Activated T-helper 2 cell treated with anti-CD3 and anti-CD28 coated beads, Interferon-gamma antibody, Interleukin-2, Interleukin-4, amounts not matched to agents 10 μg/mL and 5 μg/mL and 100 μg/mL, durations not matched to agents 14 hours and 24 hours and 36 hours (primary cell): ENCODE measurements around the gene MMP24. TPM values are rescaled to one million over a fixed set of nuclear protein-coding genes. Genes with fewer than 3 reads are reported as not detected.

Experiments used
- DNase-seq: peaks from one replicate; pipeline ENCODE4 v3.0.0; 2021; ENCODE audit warnings: low spot score
- H3K27ac Mint-ChIP-seq: one replicate; pipeline ENCODE4 v1.8.0; 2021; ENCODE audit warnings: mixed read lengths
- H3K27me3 Mint-ChIP-seq: one replicate; pipeline ENCODE4 v1.8.0; 2021; ENCODE audit warnings: low read depth, mixed read lengths
- H3K36me3 Mint-ChIP-seq: one replicate; pipeline ENCODE4 v1.8.0; 2021; ENCODE audit warnings: low read depth, mixed read lengths
- H3K4me1 Mint-ChIP-seq: one replicate; pipeline ENCODE4 v1.8.0; 2021; ENCODE audit warnings: low read depth, mixed read lengths
- H3K4me3 Mint-ChIP-seq: one replicate; pipeline ENCODE4 v1.8.0; 2021; ENCODE audit warnings: low read depth, mild to moderate bottlenecking, moderate library complexity, mixed read lengths
- H3K9me3 Mint-ChIP-seq: one replicate; pipeline ENCODE4 v1.8.0; 2021; ENCODE audit warnings: mixed read lengths
- intact Hi-C: fragments of 100-400 bp; cut with micrococcal nuclease; formaldehyde crosslinking; loops from one replicate; pipeline ENCODE4 v1.15.1; 2023
- total RNA-seq: library from RNA; stranded (reverse); gene quantifications from 2 replicates; pipeline ENCODE4 v1.2.3, GENCODE V29; 2022

The MMP24 gene
- total RNA-seq, 1 donor from 2014 or later, result not detected

DNA sequence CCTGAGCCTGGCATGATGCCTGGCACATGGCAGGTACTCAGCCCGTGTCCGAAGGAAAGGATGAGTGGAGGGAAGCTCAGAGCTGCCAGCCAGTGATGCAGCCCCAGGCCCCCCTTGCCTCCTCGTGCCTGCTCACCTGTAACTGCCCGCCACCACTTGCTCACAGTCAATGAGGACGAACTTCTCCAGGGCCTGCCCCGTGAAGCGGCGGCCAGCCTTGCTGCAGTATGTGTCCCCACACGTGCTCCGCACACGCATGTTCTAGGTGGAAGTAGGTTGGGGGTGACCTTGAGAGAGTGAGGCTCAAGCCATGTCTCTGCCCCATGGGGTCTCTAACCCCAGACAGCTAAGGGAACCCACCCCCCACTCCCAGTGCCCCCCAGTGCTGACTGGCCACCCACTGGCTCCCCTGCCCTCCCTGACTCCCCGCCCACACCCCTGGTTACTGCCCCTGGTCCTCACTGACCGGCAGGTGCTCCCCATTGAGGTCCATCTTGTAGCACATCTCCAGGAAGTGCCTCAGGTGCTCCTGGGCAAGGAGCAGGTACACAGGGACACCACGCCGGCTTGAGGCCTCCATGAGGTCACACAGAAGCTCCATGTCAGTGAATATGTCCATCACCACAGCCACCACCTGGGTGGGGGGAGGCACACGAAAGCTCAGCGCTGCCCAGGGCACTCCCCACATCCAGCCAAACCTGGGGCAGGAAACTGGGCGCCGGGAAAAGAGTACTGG lies 62.0 kb downstream of the MMP24 start:
- Mint-ChIP-seq H3K27ac (no peak overlapping the region), H3K4me1 (peaks cover 14% of the 10 kb centered on the region), H3K27me3 (no peaks in the 10 kb centered on the region), H3K4me3 (no peak overlapping the region), H3K9me3 (no peaks in the 10 kb centered on the region), H3K36me3 (peaks cover 11% of the 10 kb centered on the region)
- intact Hi-C loops, result no loop called here
- DNase-seq, result no peak

DNA sequence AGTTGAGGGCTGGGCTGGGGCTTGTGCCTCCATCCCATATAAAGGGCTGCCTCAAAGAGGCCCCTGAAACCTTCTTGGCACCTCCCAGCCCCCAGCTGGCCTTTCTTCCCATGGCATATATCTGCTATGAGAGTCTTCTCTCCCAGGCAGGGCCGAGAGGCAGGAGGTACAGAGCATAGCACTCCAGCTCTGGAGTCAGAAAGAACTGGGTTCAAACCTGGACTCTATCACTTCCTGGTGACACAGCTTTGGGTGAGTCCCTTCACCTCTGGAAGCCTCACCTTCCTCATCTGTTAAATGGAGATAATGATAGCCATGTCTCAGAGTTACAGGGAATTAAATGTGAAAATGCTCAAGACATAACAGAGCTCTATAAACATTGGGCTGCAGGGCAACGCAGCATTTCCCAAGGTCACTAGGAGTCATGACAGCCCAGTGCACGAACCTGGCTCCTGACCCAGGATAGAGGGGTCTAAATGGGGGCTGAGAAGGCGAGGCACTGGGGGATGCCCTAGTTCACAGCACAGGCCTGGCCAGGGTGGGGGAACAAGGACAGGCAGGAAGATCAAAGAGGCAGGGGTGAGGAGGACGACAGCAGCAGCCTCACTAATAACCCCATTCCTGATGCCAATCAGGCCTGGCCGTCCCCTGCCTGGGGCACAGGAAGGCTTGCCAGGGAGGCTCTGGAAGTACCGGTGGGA lies 63.8 kb downstream of the MMP24 start:
- H3K4me3 Mint-ChIP-seq, result no peak overlapping the region

DNA sequence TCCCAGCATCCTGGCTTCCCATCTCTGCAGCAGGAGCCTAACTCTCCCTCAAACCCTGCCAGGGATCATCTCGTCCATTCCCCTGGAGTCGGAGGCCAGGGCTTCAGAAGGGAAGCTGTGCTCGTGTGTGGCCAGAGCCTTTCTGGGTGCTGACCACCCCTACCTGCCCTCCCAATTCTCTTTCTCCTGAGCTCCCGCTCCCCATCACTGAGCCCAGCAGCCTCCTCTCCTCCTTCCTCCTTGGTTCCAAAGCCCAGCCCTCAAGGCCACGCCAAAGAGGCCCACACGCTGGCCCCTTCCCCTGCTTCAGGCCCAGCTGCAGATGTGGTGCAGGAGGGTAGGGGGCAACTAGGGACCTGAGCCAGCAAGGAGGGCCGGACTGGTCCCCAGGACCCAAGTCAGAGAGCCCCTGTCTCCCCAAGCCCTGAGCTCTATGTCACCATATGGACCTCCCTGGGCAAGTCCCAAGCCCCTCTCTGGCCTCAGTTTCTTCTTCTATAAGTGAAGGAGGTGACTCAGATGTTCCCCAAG lies 64.5 kb downstream of the MMP24 start:
- Mint-ChIP-seq H3K27ac (no peak overlapping the region), H3K27me3 (no peaks in the 10 kb centered on the region), H3K4me1 (peaks cover 2% of the 10 kb centered on the region), H3K36me3 (no peaks in the 10 kb centered on the region), H3K4me3 (no peak overlapping the region), H3K9me3 (no peaks in the 10 kb centered on the region)
- DNase-seq, result no peak
- intact Hi-C loops, result no loop called here

More for the DNA sequence above, 63.8 kb downstream of the MMP24 start:
- Mint-ChIP-seq H3K36me3 (no peaks in the 10 kb centered on the region), H3K27ac (no peak overlapping the region), H3K4me1 (peaks cover 7% of the 10 kb centered on the region), H3K27me3 (no peaks in the 10 kb centered on the region), H3K9me3 (no peaks in the 10 kb centered on the region)
- DNase-seq, result no peak
- intact Hi-C loops, result no loop called here

DNA sequence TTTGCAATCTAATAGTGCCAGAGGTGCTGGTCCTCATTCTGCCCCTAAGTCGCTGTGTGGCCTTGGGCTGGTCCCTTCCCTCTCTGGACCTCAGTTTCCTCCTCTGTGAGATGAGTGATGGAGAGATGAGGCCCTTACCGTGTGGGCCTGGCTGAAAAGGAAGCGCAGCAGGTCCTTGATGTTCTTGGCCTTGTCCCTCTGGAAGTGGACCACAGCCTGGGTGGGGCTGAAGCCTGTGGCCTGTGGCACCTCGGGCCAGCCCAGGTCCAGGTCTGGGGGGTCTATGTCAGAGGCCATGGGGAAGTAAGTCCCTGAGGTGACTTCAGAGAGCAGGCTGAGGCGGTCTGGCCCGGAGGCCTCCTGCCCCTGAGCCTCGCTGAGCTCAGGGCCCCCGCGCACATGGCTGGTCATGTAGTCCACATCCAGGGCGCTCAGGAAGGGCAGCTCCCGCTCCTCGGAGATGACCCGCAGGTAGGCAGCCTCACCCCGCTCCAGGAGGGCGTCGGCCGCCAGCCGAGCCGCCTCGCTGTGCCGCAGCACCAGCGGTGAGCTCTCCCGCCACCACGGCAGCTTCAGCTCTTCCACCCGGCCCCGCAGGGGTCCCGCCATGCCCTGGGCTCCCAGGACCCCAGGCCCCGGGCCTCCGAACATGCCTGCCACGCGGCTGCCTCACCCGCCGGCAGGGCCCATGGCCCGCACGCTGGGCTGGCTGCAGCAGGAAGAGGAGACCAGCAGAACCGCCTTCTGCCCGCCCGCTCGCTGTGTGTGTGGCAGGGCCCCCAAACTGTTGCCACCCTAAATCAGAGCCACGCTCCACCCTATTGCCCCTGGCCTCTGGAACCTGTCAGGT lies 65.4 kb downstream of the MMP24 start, which contains the start of gene FAM83C:
FAM83C (minus strand) TSS at position 772 of the 850 bp plus-strand sequence; CDS start at position 651, 121 bp downstream.
- H3K9me3 Mint-ChIP-seq, result no peaks in the 10 kb centered on the region
- no peaks in the 10 kb centered on the region for H3K36me3 Mint-ChIP-seq
- no peaks in the 10 kb centered on the region for H3K4me1 Mint-ChIP-seq
- peak within 1 kb of the TSS; percentile 7 for H3K27ac Mint-ChIP-seq
- DNase-seq, result no peak
- intact Hi-C loops, result no loop called here
- H3K4me3 Mint-ChIP-seq, result no peak within 1 kb of the TSS
- H3K27me3 Mint-ChIP-seq, result no peaks in the 10 kb centered on the region

DNA sequence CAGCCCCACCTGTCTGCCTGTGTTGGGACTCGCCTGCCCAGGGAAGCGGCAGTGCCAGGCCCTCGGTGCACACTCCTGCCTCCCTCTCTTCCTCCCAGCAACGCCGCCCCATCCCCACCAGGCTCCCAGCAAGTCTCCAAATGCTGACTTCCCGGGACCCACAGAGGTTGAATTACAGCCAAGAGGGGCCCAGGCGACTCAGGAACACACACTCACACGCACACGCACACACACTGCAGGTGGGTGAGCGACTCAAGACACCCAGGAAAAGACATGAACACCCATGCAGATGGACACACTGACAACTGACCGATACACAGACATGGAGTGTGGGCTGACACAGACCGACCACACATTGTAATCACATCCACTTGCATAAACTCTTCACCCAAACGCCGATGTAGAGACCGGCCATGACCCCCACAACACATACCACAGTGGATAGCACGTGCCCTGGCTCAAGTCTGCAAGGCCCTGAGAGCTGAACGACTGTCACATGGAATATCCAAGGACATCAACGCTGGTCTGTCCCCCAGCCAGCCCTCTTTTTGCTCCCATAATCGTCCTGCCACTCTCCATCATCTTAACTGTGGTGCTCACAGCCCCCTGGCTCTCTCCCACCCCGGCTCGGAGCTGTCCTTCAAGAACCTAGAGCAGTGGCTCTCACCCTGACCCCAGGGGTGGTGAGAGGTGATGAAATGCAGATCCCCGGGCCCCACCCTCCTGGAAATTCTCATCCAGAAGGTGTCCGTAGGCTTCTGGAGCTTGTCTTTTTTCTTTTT lies 66.2 kb downstream of the MMP24 start:
- Mint-ChIP-seq H3K9me3 (no peaks in the 10 kb centered on the region), H3K27ac (no peak overlapping the region), H3K27me3 (no peaks in the 10 kb centered on the region), H3K36me3 (no peaks in the 10 kb centered on the region), H3K4me1 (no peaks in the 10 kb centered on the region), H3K4me3 (no peak overlapping the region)
- intact Hi-C loops, result no loop called here
- DNase-seq, result no peak

DNA sequence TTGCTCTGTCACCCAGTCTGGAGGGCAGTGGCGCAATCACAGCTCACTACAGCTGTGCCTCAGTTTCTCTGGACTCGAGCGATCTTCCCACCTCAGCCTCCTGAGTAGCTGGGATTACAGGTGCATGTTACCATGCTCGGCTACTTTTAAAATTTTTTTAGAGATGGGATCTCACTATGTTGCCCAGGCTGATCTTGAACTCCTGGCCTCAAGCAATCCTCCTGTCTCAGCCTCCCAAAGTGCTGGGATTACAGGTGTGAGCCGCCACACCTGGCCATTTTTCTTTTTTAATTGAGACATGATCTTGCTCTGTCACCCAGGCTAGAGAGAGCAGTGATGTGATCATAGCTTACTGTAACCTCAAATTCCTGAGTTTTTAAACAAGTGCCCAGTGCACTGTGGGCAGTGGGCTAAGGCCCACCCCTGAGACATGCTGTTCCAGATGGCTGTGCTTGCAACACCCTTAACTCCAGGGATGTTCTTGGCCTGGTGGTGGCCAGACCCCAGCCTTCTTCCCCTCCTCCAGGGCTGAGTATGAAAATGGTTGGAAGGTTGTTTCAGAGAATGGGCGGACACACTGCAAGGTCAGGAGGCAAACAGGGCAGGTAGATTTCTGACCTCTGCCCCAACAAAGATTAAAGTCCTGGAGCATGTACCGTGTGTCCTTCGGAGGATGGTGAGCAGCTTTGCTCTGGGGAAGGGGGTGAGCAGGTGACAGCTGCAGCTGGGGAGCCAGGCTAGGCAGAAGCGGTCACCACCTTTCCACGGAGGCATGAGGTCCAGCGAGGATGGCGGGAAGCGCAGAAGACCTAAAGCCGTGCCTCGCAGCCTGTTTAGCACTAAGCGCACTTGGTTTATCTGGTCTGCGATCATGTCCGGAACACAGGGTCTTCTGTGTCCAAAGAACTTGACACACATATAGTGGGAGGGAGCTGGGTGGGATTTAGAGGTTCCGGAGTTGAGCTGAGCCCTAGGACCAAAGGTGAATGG lies 67.1 kb downstream of the MMP24 start:
- intact Hi-C loops, result no loop called here
- DNase-seq, result no peak
- H3K36me3 Mint-ChIP-seq, result no peaks in the 10 kb centered on the region
- H3K27ac Mint-ChIP-seq, result no peak overlapping the region
- H3K4me1 Mint-ChIP-seq, result no peaks in the 10 kb centered on the region
- no peaks in the 10 kb centered on the region for H3K27me3 Mint-ChIP-seq
- no peak overlapping the region for H3K4me3 Mint-ChIP-seq
- H3K9me3 Mint-ChIP-seq, result no peaks in the 10 kb centered on the region

DNA sequence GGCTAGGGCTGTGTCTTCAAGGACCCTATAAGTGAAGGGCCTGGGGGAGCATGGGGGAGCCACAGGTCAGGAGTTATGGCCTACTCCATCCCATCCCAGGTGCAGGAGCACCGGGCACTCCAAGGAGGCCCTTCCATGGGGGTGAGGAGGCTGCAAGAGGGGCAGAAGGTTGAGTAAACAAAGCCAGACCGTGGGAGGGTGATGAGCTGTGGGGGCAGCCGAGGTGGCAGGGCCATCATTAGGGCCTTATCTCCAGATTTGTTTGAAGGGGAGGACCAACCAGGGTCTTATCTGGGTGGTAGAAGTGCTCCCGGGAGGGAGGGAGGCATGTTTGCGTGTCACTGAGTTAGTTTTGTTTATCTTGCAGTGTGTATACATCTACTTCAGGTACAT lies 67.8 kb downstream of the MMP24 start:
- intact Hi-C loops, result no loop called here
- no peaks in the 10 kb centered on the region for H3K9me3 Mint-ChIP-seq
- no peak for DNase-seq
- H3K27me3 Mint-ChIP-seq, result no peaks in the 10 kb centered on the region
- H3K27ac Mint-ChIP-seq, result no peak overlapping the region
- H3K4me1 Mint-ChIP-seq, result no peaks in the 10 kb centered on the region
- no peaks in the 10 kb centered on the region for H3K36me3 Mint-ChIP-seq
- no peak overlapping the region for H3K4me3 Mint-ChIP-seq

DNA sequence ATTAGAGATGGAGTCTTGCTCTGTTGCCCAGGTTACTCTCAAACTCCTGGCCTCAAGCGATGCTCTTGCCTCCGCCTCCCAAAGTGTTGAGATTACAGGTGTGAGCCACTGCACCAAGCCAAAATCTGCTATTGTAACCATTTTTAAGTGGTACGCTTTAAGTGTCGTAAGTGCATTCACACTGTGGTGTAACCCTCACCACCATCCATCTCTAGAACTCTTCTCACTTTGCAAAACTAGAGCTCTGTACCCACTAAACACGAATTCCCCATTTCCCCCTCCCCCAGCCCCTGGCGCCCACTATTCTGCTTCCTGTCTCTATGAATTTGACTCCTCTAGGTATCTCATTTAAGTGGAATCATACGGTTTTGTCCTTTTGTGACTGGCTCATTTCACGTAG lies 68.6 kb downstream of the MMP24 start:
- Mint-ChIP-seq H3K27me3 (no peaks in the 10 kb centered on the region), H3K9me3 (no peaks in the 10 kb centered on the region), H3K27ac (no peak overlapping the region), H3K4me1 (no peaks in the 10 kb centered on the region), H3K4me3 (no peak overlapping the region), H3K36me3 (no peaks in the 10 kb centered on the region)
- no peak for DNase-seq
- intact Hi-C loops, result no loop called here

DNA sequence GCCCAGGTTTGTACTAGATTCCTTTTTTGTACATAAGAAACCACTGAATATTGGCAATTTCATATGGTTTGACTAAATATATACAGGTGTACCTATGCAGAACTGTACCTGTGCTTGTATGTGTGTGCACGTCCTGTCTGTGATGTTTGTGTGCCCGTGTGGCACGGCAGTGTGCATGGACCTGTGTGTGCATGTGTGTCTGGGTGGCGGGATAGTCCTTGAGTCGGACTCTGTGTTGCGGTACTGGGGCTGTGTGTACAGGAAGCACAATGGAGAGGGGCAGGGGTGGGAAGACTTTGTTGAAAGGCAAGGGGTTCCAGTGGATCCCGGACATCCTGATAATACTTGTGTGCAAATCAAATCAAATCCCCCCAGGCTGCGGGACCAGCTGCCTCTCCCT lies 69.2 kb downstream of the MMP24 start:
- no peak for DNase-seq
- Mint-ChIP-seq H3K4me1 (no peaks in the 10 kb centered on the region), H3K27ac (no peak overlapping the region), H3K4me3 (no peak overlapping the region), H3K9me3 (no peaks in the 10 kb centered on the region), H3K36me3 (no peaks in the 10 kb centered on the region), H3K27me3 (no peaks in the 10 kb centered on the region)
- intact Hi-C loops, result no loop called here

DNA sequence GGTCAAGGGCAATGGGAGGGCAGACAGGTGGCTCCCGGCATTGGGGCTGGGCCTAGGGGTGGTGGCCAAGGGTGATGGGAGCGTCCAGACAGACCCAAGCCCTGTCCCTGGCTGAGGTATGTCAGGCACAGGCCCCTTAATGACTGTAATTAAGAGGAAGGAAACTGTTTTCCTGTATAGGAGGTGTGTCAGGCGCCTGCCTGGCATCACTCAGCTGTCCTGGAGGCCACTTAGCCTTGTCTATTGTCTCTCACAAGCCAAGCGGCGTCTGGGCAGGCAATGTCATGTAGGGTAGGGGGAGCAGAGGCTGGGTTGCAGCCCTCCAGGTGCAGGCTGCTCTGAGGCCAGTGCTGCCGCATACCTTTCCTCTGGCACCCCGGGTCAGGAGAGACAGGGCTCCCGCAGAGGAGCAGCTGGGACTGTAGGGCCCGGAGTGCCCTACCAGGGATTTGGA lies 69.6 kb downstream of the MMP24 start:
- no peak overlapping the region for H3K27ac Mint-ChIP-seq
- H3K27me3 Mint-ChIP-seq, result no peaks in the 10 kb centered on the region
- no peak for DNase-seq
- H3K4me1 Mint-ChIP-seq, result no peaks in the 10 kb centered on the region
- intact Hi-C loops, result no loop called here
- H3K9me3 Mint-ChIP-seq, result no peaks in the 10 kb centered on the region
- H3K36me3 Mint-ChIP-seq, result no peaks in the 10 kb centered on the region
- H3K4me3 Mint-ChIP-seq, result no peak overlapping the region

DNA sequence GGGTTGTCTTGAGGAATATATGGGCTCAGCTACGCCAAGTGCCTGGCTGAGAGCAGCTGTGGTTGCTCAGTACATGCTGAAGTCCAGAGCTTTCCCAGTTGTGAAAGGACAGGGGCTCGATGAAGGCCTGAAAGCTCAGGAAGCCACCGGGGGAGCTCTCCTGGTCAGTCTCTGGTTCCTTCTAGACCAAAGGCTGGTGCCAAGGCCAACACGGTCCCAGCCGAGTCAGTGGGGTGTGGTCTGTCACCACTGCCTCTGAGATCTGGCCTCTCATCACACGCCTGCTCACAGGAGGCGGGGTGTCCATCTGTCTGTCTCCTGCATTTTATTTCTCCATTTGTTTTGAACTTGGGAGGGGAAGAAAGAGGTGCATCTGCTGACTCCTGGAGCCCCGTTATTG lies 70.7 kb downstream of the MMP24 start:
- no peaks in the 10 kb centered on the region for H3K36me3 Mint-ChIP-seq
- no peak overlapping the region for H3K27ac Mint-ChIP-seq
- no peaks in the 10 kb centered on the region for H3K4me1 Mint-ChIP-seq
- intact Hi-C loops, result no loop called here
- H3K4me3 Mint-ChIP-seq, result no peak overlapping the region
- no peaks in the 10 kb centered on the region for H3K9me3 Mint-ChIP-seq
- H3K27me3 Mint-ChIP-seq, result no peaks in the 10 kb centered on the region
- no peak for DNase-seq
